Urothelium cell line (cell line): ENCODE results near the gene NIP7.

Experiments
- DNase-seq: peaks from one replicate; pipeline ENCODE4 v3.0.0; 2011; ENCODE audit warnings: low spot score, mixed read lengths
- FAIRE-seq: peaks from 2 replicates; lab custom pipeline; 2011; peaks lifted over from hg19 to GRCh38; lab: Jason Lieb, UNC

The NIP7 gene

DNA sequence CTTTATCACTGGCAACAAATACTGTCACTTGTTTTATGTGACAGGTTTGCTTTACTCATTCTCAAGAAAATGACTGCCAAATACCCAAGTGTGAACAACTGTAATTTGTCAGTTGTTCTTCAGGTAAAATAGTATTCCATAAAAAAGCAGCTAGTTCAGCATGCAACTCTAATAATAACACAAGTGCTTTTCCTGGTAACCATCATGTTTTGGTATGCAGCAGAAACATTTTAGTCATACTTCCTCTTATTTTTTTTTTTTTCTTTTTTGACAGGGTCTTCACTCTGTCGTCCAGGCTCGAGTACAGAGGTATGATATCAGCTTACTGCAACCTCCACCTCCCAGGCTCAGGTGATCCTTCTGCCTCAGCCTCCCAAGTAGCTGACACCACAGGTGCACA, 41.7 kb downstream of the NIP7 start:
- DNase-seq (no peak), FAIRE-seq (no peak)

DNA sequence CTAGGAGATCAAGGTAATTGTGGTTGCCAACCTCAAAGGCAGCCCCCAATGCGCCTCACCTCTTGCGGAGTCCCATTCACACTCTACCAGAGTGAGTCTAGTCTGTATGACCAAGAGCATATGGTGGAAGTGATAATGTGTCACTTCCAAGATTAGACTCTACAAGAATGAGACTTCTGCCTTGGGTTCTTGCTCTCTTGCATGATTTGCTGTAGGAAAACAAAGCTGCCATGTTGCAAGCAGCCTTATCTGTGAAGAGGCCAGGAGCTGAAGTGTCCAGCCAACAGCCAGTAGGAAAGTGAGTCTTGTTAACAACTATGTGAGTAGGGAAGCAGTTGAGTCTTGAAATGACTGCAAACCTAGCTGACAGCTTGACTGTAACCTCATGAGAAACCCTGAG, 42.8 kb downstream of the NIP7 start:
- no peak for DNase-seq
- FAIRE-seq = no peak

DNA sequence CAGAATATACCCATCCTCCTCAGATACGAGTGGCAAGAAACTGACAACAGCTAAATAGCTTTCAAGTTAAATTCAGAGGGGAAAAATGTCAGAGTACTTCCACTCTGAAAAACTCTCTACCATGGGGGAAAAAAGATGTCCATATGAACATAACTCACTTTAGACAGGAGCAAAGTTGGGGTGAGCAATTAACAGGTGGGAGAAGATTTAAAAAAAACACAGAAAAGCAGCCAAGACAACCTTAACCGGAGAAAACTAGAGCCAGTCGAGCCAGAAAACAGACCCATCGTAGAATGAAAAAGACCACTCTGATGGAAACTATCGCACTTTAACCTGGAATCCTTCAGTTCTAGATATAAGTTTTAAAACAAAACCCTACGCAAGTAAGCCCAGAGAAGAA, 45.4 kb downstream of the NIP7 start:
- FAIRE-seq = no peak

DNA sequence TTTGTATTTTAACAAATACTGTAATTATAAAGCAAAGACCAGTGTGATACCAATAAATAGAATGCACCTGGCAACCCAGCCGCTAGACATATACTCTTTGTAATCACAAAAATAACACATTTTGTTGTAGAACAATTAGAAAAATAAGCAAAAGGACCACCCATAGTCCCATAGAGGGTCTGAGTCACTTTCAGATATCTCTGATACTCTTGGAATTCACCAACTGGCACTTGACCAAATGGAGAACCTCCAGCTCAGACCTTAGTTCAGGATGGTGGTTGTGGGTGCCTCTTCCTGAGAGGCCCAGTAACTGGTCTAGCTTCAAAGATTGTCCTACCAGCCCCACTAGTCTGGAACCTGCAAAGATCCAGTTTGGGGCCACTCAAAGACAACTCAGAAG, 47.0 kb downstream of the NIP7 start:
- no peak for FAIRE-seq

More for the DNA sequence above, 45.4 kb downstream of the NIP7 start:
- DNase-seq = no peak

More for the DNA sequence above, 47.0 kb downstream of the NIP7 start:
- DNase-seq = no peak
